ENCODE data around the gene NHEJ1. TPM values are rescaled to one million over a fixed set of nuclear protein-coding genes. Genes with fewer than 3 reads are reported as not detected.

The NHEJ1 gene
- polyA plus RNA-seq, 1 of the 3 experiments (the other 2 are of a cell fraction) = 16.3 TPM

GRCh38 chr2:219123356-219124135 is 37.1 kb downstream of the NHEJ1 start:
- 91% methylated on average over 8 of the region's 8 CpGs for WGBS (ENCODE audit: low lambda C conversion rate)
- Histone ChIP-seq H3K27me3 (ENCODE audit: insufficient read depth) (no peaks in the 10 kb centered on the region), H3K79me2 (ENCODE audit: insufficient read depth) (no peaks in the 10 kb centered on the region), H3K36me3 (replicated peaks in 1 of 2; ENCODE audit: control insufficient read depth in 1 of 2, insufficient read depth in 2 of 2, low read length in 1 of 2) (no peaks in the 10 kb centered on the region), H4K20me1 (ENCODE audit: insufficient read depth) (no peaks in the 10 kb centered on the region), H3K4me2 (no peak overlapping the region), H3K9me3 (no peaks in the 10 kb centered on the region), H3K4me1 (ENCODE audit: control insufficient read depth in 1 of 2, insufficient read depth in 2 of 2, low read depth in 1 of 2, low read length in 1 of 2) (no peaks in the 10 kb centered on the region; a peak in 2 of 4 replicates), H3K4me3 (ENCODE audit: low read depth in 2 of 2, low read length in 1 of 2) (no peak overlapping the region), H2AFZ (ENCODE audit: low read depth) (no peak overlapping the region), H3K9me2 (no peaks in the 10 kb centered on the region), H3F3A (replicated peaks; ENCODE audit: insufficient read depth) (no peaks in the 10 kb centered on the region), H3K27ac (ENCODE audit: low read depth in 2 of 2, low read length in 1 of 2) (no peak overlapping the region), H3K9ac (no peak overlapping the region)
- ChIA-PET CTCF (interaction anchor here (0.6 to 11.9 kb wide), 15 partner anchors 9 to 270 kb away, joined by 3 to 238 read pairs (median 8); partner anchors contain the start of genes CRYBA2, IHH and NHEJ1), POLR2A (interaction anchor here (0.7 kb wide), 1 partner anchor 144 kb away, joined by 3 read pairs; no protein-coding TSS in a partner anchor)
- no peak for DNase-seq
- TF ChIP-seq, protein P1, sequence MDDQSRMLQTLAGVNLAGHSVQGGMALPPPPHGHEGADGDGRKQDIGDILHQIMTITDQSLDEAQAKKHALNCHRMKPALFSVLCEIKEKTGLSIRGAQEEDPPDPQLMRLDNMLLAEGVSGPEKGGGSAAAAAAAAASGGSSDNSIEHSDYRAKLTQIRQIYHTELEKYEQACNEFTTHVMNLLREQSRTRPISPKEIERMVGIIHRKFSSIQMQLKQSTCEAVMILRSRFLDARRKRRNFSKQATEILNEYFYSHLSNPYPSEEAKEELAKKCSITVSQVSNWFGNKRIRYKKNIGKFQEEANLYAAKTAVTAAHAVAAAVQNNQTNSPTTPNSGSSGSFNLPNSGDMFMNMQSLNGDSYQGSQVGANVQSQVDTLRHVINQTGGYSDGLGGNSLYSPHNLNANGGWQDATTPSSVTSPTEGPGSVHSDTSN (IDR thresholded peaks at IDR 0.05) = no peak

- Histone ChIP-seq H3K27me3 (ENCODE audit: insufficient read depth) (no peaks in the 10 kb centered on the region), H3K27ac (ENCODE audit: low read depth in 2 of 2, low read length in 1 of 2) (no peak overlapping the region), H2AFZ (ENCODE audit: low read depth) (no peak overlapping the region), H3K4me2 (no peak overlapping the region), H3K79me2 (ENCODE audit: insufficient read depth) (no peaks in the 10 kb centered on the region), H3K9me3 (no peaks in the 10 kb centered on the region), H3K4me1 (ENCODE audit: control insufficient read depth in 1 of 2, insufficient read depth in 2 of 2, low read depth in 1 of 2, low read length in 1 of 2) (no peaks in the 10 kb centered on the region; a peak in 2 of 4 replicates), H3K9me2 (no peaks in the 10 kb centered on the region), H3K9ac (no peak overlapping the region), H4K20me1 (ENCODE audit: insufficient read depth) (no peaks in the 10 kb centered on the region), H3F3A (replicated peaks; ENCODE audit: insufficient read depth) (no peaks in the 10 kb centered on the region), H3K4me3 (ENCODE audit: low read depth in 2 of 2, low read length in 1 of 2) (no peak overlapping the region), H3K36me3 (replicated peaks in 1 of 2; ENCODE audit: control insufficient read depth in 1 of 2, insufficient read depth in 2 of 2, low read length in 1 of 2) (no peaks in the 10 kb centered on the region)
- CTCF ChIA-PET = interaction anchor here (0.5 to 11.9 kb wide), 18 partner anchors 9 to 270 kb away, joined by 3 to 238 read pairs (median 8); partner anchors contain the start of genes CRYBA2, IHH and NHEJ1
- POLR2A ChIA-PET = interaction anchor here (0.7 kb wide), 1 partner anchor 142 kb away, joined by 3 read pairs; no protein-coding TSS in a partner anchor
- TF ChIP-seq EZH2phosphoT487 (IDR thresholded peaks at IDR 0.05; ENCODE audit: borderline replicate concordance, low read depth) = no peak
- TF ChIP-seq FOXM1 (IDR thresholded peaks at IDR 0.05; ENCODE audit: low read depth) = no peak
- no peak for TF ChIP-seq IRF3 (IDR thresholded peaks at IDR 0.05; ENCODE audit: low read depth, low read length)
- TF ChIP-seq TAF1 (IDR thresholded peaks at IDR 0.05; ENCODE audit: borderline replicate concordance, low read depth, low read length) = no peak
- no peak for TF ChIP-seq NRF1 (IDR thresholded peaks at IDR 0.05; ENCODE audit: low read depth, low read length)
- DNase-seq = no peak
- 88% methylated on average over 5 of the region's 5 CpGs for WGBS (ENCODE audit: low lambda C conversion rate)
Observed at GRCh38 chr2:219122202-219122980, 38.2 kb downstream of the NHEJ1 start.
